GM12872 (cell line): ENCODE data around the gene C1QB.

ENCODE experiments used
- TF ChIP-seq, protein P1 (sequence below): IDR thresholded peaks from 3 replicates; pipeline ENCODE4 v1.5.1; 2011; ENCODE audit warnings: low read depth, mild to moderate bottlenecking, low read length, moderate library complexity; ENCODE audit not compliant: insufficient read depth

C1QB gene

DNA sequence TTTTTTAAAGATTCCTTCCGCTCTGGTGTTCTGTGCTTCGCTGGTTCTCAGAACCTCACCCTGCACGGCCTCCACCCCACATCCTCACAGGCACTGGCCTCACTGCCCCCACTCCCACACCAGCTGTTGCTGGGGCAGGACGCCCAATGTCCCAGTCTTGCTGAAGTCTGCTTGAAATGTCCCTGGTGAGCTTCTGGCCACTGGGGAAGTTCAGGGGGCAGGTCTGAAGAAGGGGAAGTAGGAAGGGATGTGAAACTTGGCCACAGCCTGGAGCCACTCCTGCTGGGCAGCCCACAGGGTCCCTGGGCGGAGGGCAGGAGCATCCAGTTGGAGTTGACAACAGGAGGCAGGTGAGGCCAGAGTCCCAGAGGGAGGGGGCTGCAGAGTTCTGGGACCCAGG, 16.7 kb upstream of the C1QB start, which contains the start of gene C1QA:
Gene C1QA, plus strand, starts transcription at position 276 of the 400 bp plus-strand sequence. CDS start 989 bp downstream, outside the sequence.
- TF ChIP-seq, protein P1, sequence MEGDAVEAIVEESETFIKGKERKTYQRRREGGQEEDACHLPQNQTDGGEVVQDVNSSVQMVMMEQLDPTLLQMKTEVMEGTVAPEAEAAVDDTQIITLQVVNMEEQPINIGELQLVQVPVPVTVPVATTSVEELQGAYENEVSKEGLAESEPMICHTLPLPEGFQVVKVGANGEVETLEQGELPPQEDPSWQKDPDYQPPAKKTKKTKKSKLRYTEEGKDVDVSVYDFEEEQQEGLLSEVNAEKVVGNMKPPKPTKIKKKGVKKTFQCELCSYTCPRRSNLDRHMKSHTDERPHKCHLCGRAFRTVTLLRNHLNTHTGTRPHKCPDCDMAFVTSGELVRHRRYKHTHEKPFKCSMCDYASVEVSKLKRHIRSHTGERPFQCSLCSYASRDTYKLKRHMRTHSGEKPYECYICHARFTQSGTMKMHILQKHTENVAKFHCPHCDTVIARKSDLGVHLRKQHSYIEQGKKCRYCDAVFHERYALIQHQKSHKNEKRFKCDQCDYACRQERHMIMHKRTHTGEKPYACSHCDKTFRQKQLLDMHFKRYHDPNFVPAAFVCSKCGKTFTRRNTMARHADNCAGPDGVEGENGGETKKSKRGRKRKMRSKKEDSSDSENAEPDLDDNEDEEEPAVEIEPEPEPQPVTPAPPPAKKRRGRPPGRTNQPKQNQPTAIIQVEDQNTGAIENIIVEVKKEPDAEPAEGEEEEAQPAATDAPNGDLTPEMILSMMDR = no peak

DNA sequence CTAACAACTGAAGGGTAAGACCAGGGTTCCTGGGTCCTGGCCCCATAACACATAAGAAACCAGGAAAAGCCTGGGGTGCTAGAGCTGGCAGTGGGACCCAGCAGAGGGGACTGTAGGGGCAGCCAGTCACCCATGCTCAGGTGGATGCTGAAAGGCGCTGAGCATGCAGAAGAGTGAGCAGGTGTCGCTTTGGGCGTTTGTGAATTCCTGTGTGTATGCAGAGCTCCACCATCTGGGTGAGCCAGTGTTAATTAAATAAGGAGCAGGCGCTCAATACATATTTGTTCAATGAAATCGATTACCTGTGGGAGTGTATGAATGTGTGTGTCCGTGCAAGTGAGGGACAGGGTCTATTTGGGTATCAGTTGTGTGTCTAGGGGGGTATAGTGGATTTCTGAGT, 16.1 kb upstream of the C1QB start:
- TF ChIP-seq, protein P1 = no peak

DNA sequence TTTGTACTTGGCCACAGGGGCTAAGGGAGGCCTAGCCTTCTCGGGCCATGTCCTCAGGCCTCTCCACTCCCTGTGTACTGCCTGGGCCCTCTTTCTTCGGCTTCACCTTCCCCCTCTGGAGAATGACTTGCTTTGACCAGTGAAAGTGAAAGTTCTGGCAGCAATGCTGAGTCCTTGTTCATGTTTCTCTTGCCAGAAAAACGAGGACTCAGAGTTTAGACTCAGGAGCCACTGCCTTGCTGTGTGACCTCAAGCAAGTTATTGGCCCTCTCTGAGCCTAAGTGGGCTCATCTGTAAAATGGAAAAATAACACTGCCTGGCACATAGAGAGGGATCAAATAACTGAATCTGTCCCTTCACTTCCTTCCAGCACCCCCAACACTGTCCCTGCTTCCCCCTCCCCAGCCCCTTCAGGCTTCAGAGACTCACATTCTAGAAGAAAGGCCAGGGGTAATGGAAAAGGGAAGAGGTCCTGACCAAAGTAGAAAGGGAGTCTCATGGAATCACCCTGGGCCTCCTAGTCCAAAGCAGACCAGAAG, 15.1 kb upstream of the C1QB start:
- TF ChIP-seq, protein P1 = no peak

DNA sequence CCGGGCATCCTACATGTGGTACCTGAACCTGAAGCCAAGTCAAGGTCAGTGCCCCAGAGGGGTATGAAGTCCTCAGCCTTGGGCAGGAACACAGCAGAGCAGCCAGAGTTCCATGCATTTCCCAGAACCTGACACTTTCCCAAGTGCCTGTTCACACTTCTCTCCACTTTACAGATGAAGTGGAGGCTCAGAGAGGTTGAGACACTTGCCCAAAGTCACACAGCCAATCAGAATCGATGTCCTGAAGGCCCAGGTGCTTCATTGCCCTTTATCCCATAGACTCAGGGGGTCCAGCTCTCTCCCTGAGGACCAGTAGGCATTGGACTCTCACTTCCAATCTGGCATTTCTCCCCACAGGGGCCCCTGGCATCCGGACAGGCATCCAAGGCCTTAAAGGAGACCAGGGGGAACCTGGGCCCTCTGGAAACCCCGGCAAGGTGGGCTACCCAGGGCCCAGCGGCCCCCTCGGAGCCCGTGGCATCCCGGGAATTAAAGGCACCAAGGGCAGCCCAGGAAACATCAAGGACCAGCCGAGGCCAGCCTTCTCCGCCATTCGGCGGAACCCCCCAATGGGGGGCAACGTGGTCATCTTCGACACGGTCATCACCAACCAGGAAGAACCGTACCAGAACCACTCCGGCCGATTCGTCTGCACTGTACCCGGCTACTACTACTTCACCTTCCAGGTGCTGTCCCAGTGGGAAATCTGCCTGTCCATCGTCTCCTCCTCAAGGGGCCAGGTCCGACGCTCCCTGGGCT, 14.4 kb upstream of the C1QB start:
- TF ChIP-seq, protein P1 = no peak

DNA sequence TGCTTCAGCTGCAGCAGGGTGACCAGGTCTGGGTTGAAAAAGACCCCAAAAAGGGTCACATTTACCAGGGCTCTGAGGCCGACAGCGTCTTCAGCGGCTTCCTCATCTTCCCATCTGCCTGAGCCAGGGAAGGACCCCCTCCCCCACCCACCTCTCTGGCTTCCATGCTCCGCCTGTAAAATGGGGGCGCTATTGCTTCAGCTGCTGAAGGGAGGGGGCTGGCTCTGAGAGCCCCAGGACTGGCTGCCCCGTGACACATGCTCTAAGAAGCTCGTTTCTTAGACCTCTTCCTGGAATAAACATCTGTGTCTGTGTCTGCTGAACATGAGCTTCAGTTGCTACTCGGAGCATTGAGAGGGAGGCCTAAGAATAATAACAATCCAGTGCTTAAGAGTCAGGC, 13.8 kb upstream of the C1QB start:
- TF ChIP-seq, protein P1 = 0 out of 3 replicates have a peak, but pooled peaks have one; percentile 3

DNA sequence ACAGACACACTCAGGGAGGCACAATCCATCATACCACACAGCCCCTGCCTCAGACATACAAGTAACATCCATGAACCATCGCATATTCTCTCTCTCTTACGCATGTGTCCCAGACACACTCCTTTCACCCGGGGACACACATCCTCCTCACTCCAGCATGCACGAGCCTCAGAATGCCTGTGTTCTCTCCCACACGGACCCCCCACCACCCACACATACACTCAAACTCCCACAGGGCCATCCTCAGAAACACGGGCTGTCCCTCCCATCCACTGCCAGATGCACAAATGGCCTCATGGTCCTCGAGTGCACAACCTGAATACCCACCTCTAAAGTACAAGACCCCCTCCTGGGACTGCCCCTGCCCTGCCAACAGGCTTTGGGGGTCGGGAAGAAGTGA, 11.8 kb upstream of the C1QB start:
- TF ChIP-seq, protein P1 = no peak

DNA sequence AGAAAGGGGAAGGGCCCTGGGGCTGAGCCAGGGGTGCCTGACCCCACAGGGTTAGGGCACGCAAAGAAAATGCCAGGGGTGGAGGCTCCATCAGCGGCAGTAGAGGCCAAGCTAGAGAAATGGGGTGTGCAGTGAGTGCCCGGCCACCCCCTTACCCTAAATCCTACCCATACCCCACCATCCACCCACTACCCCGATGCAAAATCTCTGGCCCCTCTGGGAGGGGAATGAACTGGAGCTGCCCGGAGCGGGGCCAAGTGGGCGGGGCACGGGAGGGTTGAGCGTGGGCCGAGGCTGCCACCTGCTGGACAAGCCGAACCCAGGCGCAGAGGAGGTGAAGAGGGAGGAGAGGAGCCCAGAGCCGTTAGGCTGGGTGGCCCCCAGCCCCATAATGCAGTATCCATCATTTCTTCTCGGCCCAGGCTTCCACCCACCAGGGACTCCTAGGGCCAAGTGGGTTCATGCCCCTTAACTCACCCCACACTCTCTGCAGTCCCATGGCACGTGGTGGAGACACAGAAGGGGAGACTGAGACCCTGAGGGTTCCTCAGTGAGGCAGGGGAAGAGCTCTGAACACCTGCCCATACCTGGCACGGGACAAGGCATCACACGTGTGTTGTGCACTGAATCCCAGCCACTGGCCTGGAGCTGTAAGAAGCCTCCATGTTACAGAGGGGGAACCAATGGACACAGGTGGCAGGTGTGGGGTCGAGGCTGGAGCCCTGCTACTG, 11.0 kb upstream of the C1QB start:
- TF ChIP-seq, protein P1 = peak; percentile 91
